ENCODE data around the gene SCUBE1. TPM values are rescaled to one million over a fixed set of nuclear protein-coding genes. Genes with fewer than 3 reads are reported as not detected.

The SCUBE1 gene
- total and polyA plus RNA-seq, 2 donors from 2014 or later, result 2.3 to 7.1 TPM

- H3K27me3 ChIP-seq (ENCODE audit: control insufficient read depth, insufficient read depth, low read length), result no peaks in the 10 kb centered on the region
- H3K4me3 ChIP-seq (ENCODE audit: low read length in 3 of 3), result no peak overlapping the region
- H3K27ac ChIP-seq (ENCODE audit: low read depth in 2 of 2, low read length in 2 of 2), result no peak overlapping the region
- no peak overlapping the region for H3K9ac ChIP-seq (ENCODE audit: low read length in 3 of 3)
- FAIRE-seq, result no peak
- H3K4me1 ChIP-seq (ENCODE audit: control insufficient read depth in 2 of 3, insufficient read depth in 2 of 3, low read depth in 1 of 3, low read length in 3 of 3), result no peaks in the 10 kb centered on the region
- H3K36me3 ChIP-seq (ENCODE audit: control insufficient read depth in 2 of 3, insufficient read depth in 3 of 3, low read length in 3 of 3), result no peaks in the 10 kb centered on the region
- intact Hi-C loops (cut with DNase I), result no loop called here
- H3K9me3 ChIP-seq (ENCODE audit: control insufficient read depth in 2 of 3, insufficient read depth in 1 of 3, low read length in 3 of 3), result no peaks in the 10 kb centered on the region
- DNase-seq, result peak in 1 of 5 donors; percentile 61
- no peak for TF ChIP-seq CTCF (IDR thresholded peaks at IDR 0.05; ENCODE audit: borderline replicate concordance, extremely low read depth, insufficient read depth)
These were observed 143.6 kb downstream of the SCUBE1 start for GRCh38 chr22:43199541-43199940.

GRCh38 chr22:43198936-43199335 lies 144.2 kb downstream of the SCUBE1 start:
- no peak for TF ChIP-seq CTCF (IDR thresholded peaks at IDR 0.05; ENCODE audit: borderline replicate concordance, extremely low read depth, insufficient read depth)
- no peak overlapping the region for H3K4me3 ChIP-seq (ENCODE audit: low read length in 3 of 3)
- H3K27me3 ChIP-seq (ENCODE audit: control insufficient read depth, insufficient read depth, low read length), result no peaks in the 10 kb centered on the region
- no peaks in the 10 kb centered on the region for H3K4me1 ChIP-seq (ENCODE audit: control insufficient read depth in 2 of 3, insufficient read depth in 2 of 3, low read depth in 1 of 3, low read length in 3 of 3)
- no peak overlapping the region for H3K9ac ChIP-seq (ENCODE audit: low read length in 3 of 3)
- no peak overlapping the region for H3K27ac ChIP-seq (ENCODE audit: low read depth in 2 of 2, low read length in 2 of 2)
- no peaks in the 10 kb centered on the region for H3K9me3 ChIP-seq (ENCODE audit: control insufficient read depth in 2 of 3, insufficient read depth in 1 of 3, low read length in 3 of 3)
- FAIRE-seq, result no peak
- no peak for DNase-seq
- no peaks in the 10 kb centered on the region for H3K36me3 ChIP-seq (ENCODE audit: control insufficient read depth in 2 of 3, insufficient read depth in 3 of 3, low read length in 3 of 3)
- intact Hi-C loops (cut with DNase I), result no loop called here

GRCh38 chr22:43198126-43198525 lies 145.0 kb downstream of the SCUBE1 start:
- no peaks in the 10 kb centered on the region for H3K36me3 ChIP-seq (ENCODE audit: control insufficient read depth in 2 of 3, insufficient read depth in 3 of 3, low read length in 3 of 3)
- H3K4me3 ChIP-seq (ENCODE audit: low read length in 3 of 3), result no peak overlapping the region
- H3K9ac ChIP-seq (ENCODE audit: low read length in 3 of 3), result no peak overlapping the region
- no peaks in the 10 kb centered on the region for H3K4me1 ChIP-seq (ENCODE audit: control insufficient read depth in 2 of 3, insufficient read depth in 2 of 3, low read depth in 1 of 3, low read length in 3 of 3)
- FAIRE-seq, result no peak
- no peak overlapping the region for H3K27ac ChIP-seq (ENCODE audit: low read depth in 2 of 2, low read length in 2 of 2)
- intact Hi-C loops (cut with DNase I), result no loop called here
- no peaks in the 10 kb centered on the region for H3K9me3 ChIP-seq (ENCODE audit: control insufficient read depth in 2 of 3, insufficient read depth in 1 of 3, low read length in 3 of 3)
- TF ChIP-seq CTCF (IDR thresholded peaks at IDR 0.05; ENCODE audit: borderline replicate concordance, extremely low read depth, insufficient read depth), result no peak
- DNase-seq, result peak in 1 of 5 donors; percentile 30
- no peaks in the 10 kb centered on the region for H3K27me3 ChIP-seq (ENCODE audit: control insufficient read depth, insufficient read depth, low read length)

GRCh38 chr22:43197271-43197941 lies 145.8 kb downstream of the SCUBE1 start:
- DNase-seq (peak in 2 of 5 donors; percentile 15 to 60), FAIRE-seq (no peak)
- no peaks in the 10 kb centered on the region for H3K36me3 ChIP-seq (ENCODE audit: control insufficient read depth in 2 of 3, insufficient read depth in 3 of 3, low read length in 3 of 3)
- H3K27me3 ChIP-seq (ENCODE audit: control insufficient read depth, insufficient read depth, low read length), result no peaks in the 10 kb centered on the region
- no peak overlapping the region for H3K27ac ChIP-seq (ENCODE audit: low read depth in 2 of 2, low read length in 2 of 2)
- no peak for TF ChIP-seq CTCF (IDR thresholded peaks at IDR 0.05; ENCODE audit: borderline replicate concordance, extremely low read depth, insufficient read depth)
- intact Hi-C loops (cut with DNase I), result no loop called here
- no peaks in the 10 kb centered on the region for H3K9me3 ChIP-seq (ENCODE audit: control insufficient read depth in 2 of 3, insufficient read depth in 1 of 3, low read length in 3 of 3)
- H3K9ac ChIP-seq (ENCODE audit: low read length in 3 of 3), result no peak overlapping the region
- no peaks in the 10 kb centered on the region for H3K4me1 ChIP-seq (ENCODE audit: control insufficient read depth in 2 of 3, insufficient read depth in 2 of 3, low read depth in 1 of 3, low read length in 3 of 3)
- H3K4me3 ChIP-seq (ENCODE audit: low read length in 3 of 3), result no peak overlapping the region

Measured in kidney (tissue), 14 donors.